GM12878 (cell line): ENCODE data around the gene GRK5. TPM values are rescaled to one million over a fixed set of nuclear protein-coding genes. Genes with fewer than 3 reads are reported as not detected.
A peak's percentile ranks its signal among the peaks of the same experiment; 100 is the strongest.

Source experiments
- ATAC-seq: fragments of 200-7000 bp; cut with Tn5 transposase; 3 replicates; pipeline ENCODE4 v1.9.1; 2020; ENCODE audit warnings: mild to moderate bottlenecking, moderate library complexity
- BruUV-seq: library from RNA; stranded (reverse); fragments of 400-500 nt; replicated peaks from 2 replicates; lab custom pipeline; 2021; lab: Mats Ljungman, UMichigan
- CTCF ChIA-PET: fragments of 300-600 bp; sonication (Branson Sonifier 250); formaldehyde crosslinking; extraction: SDS; loops from one replicate; lab custom pipeline; 2021; ENCODE audit warnings: inconsistent platforms; lab: Yijun Ruan, JAX
- POLR2A ChIA-PET: fragments of 350-600 bp; formaldehyde crosslinking; extraction: SDS; loops from one replicate; lab custom pipeline; 2021; ENCODE audit warnings: inconsistent platforms; lab: Charles Lee
- RAD21 ChIA-PET: fragments of 300-600 bp; sonication (Branson Sonifier 250); formaldehyde crosslinking; loops from one replicate; lab custom pipeline; 2023; ENCODE audit warnings: antibody characterized with exemption; ENCODE audit not compliant: unreplicated experiment; lab: Charles Lee
- SMC1A ChIA-PET: fragments of 300-600 bp; sonication (Branson Sonifier 250); formaldehyde crosslinking; loops from one replicate; lab custom pipeline; 2023; ENCODE audit not compliant: unreplicated experiment, uncharacterized antibody; lab: Charles Lee
- DNase-seq: peaks from one replicate; pipeline ENCODE4 v3.0.0-alpha.2; 2011; ENCODE audit warnings: low read depth, low spot score
- FAIRE-seq: peaks from 3 replicates; lab custom pipeline; 2011; peaks lifted over from hg19 to GRCh38; lab: Jason Lieb, UNC
- H2AFZ ChIP-seq: 2 replicates; pipeline ENCODE4 v1.6.0; 2011; ENCODE audit warnings: low read depth, low read length, control low read depth; ENCODE audit not compliant: control insufficient read depth
- H3K27ac ChIP-seq: 2 replicates; pipeline ENCODE4 v1.5.1; 2011; ENCODE audit warnings: control low read depth; ENCODE audit not compliant: control insufficient read depth, insufficient read depth
- H3K27me3 ChIP-seq, 2 experiments: replicated peaks in 1 of 2; 2 replicates each; pipeline versions ENCODE4 v1.6.0 to v1.6.1; 2011; ENCODE audit warnings: low read length in 1 of 2; ENCODE audit not compliant: control insufficient read depth in 2 of 2, insufficient read depth in 2 of 2
- H3K36me3 ChIP-seq, 2 experiments: 2 replicates each; pipeline ENCODE4 v1.5.1; 2011; ENCODE audit warnings: low read length in 1 of 2; ENCODE audit not compliant: control insufficient read depth in 2 of 2, insufficient read depth in 2 of 2
- H3K4me1 ChIP-seq: 2 replicates; pipeline ENCODE4 v1.6.1; 2011; ENCODE audit warnings: mild to moderate bottlenecking, low read length, moderate library complexity, mixed read lengths; ENCODE audit not compliant: control insufficient read depth, insufficient read depth
- H3K4me2 ChIP-seq: 2 replicates; pipeline ENCODE4 v1.6.0; 2011; ENCODE audit warnings: control low read depth; ENCODE audit not compliant: control insufficient read depth, insufficient read depth
- H3K4me3 ChIP-seq: fragments of 200-600 bp; sonication (generic); 2 replicates; pipeline ENCODE4 v1.5.1; 2016
- H3K79me2 ChIP-seq: 2 replicates; pipeline ENCODE4 v1.6.0; 2011; ENCODE audit warnings: low read length; ENCODE audit not compliant: control insufficient read depth, insufficient read depth
- H3K9ac ChIP-seq: 2 replicates; pipeline ENCODE4 v1.8.0; 2011; ENCODE audit warnings: low read length, control low read depth, mixed read lengths; ENCODE audit not compliant: control insufficient read depth, insufficient read depth
- H3K9me3 ChIP-seq: replicated peaks from 3 replicates; pipeline ENCODE4 v1.5.1; 2011; ENCODE audit warnings: mild to moderate bottlenecking, low read length; ENCODE audit not compliant: control insufficient read depth, insufficient read depth
- H4K20me1 ChIP-seq: 2 replicates; pipeline ENCODE4 v1.6.0; 2011; ENCODE audit not compliant: control insufficient read depth, insufficient read depth
- CREM ChIP-seq: IDR thresholded peaks from 2 replicates; pipeline ENCODE4 v1.6.1; 2014; ENCODE audit warnings: antibody characterized with exemption, low read depth
- EP300 ChIP-seq, 2 experiments: fragments of 150-350 bp in 1 of 2; IDR thresholded peaks; 2 replicates each; pipeline ENCODE4 v1.6.1; 2011 to 2012; ENCODE audit warnings: low read depth in 2 of 2, low read length in 2 of 2, borderline replicate concordance in 1 of 2, improper control_type of control experiment in 1 of 2, inconsistent platforms in 1 of 2; ENCODE audit not compliant: control insufficient read depth in 1 of 2
- FOXM1 ChIP-seq: IDR thresholded peaks from 2 replicates; pipeline ENCODE4 v1.6.1; 2012; ENCODE audit warnings: low read depth, mild to moderate bottlenecking, inconsistent platforms, low read length, moderate library complexity
- MEF2B ChIP-seq: fragments of 450-650 bp; IDR thresholded peaks from 2 replicates; pipeline ENCODE4 v1.6.1; 2018; ENCODE audit warnings: mild to moderate bottlenecking, moderate library complexity; ENCODE audit not compliant: partially characterized antibody, poor library complexity, severe bottlenecking
- MTA2 ChIP-seq: fragments of 450-650 bp; IDR thresholded peaks from 2 replicates; pipeline ENCODE4 v1.6.1; 2016; ENCODE audit warnings: low read depth, mild to moderate bottlenecking, moderate library complexity
- MYC ChIP-seq: IDR thresholded peaks from 2 replicates; pipeline ENCODE4 v1.6.1; 2011; ENCODE audit warnings: mild to moderate bottlenecking, low read length, moderate library complexity, inconsistent platforms; ENCODE audit not compliant: insufficient read depth, insufficient replicate concordance, insufficient read length, severe bottlenecking
- PBX3 ChIP-seq: IDR thresholded peaks from 2 replicates; pipeline ENCODE4 v1.6.1; 2011; ENCODE audit warnings: mild to moderate bottlenecking, low read depth, low read length, moderate library complexity; ENCODE audit not compliant: insufficient replicate concordance
- POLR2AphosphoS2 ChIP-seq: IDR thresholded peaks from 2 replicates; pipeline ENCODE4 v1.6.1; 2011; ENCODE audit warnings: low read depth, mild to moderate bottlenecking, low read length, improper control_type of control experiment, moderate library complexity
- RFX5 ChIP-seq: IDR thresholded peaks from 2 replicates; pipeline ENCODE4 v1.6.1; 2011; ENCODE audit warnings: low read depth, low read length, improper control_type of control experiment
- STAT1 ChIP-seq: fragments of 450-650 bp; conservative IDR thresholded peaks from 2 replicates; pipeline ENCODE4 v1.6.1; 2014; ENCODE audit warnings: antibody characterized with exemption, mild to moderate bottlenecking
- YBX1 ChIP-seq: fragments of 450-650 bp; IDR thresholded peaks from 2 replicates; pipeline ENCODE4 v1.6.1; 2016; ENCODE audit warnings: antibody characterized with exemption
- WGBS: methylation state at CpG from one replicate; pipeline ENCODE4 v1.1.6; 2016; ENCODE audit warnings: low lambda C conversion rate; ENCODE audit not compliant: insufficient replicate concordance, insufficient coverage; ENCODE audit errors: missing lambda C conversion rate; 5-methylcytosine and 5-hydroxymethylcytosine counted together
- in situ Hi-C: fragments of 300-500 bp; cut with MboI; formaldehyde crosslinking; loops from 9 replicates; pipeline ENCODE4 v1.14.3; 2018; ENCODE audit warnings: mixed read lengths
- intact Hi-C: fragments of 100-400 bp; cut with micrococcal nuclease; formaldehyde crosslinking; loops from one replicate; pipeline ENCODE4 v1.14.2; 2022; ENCODE audit not compliant: unreplicated experiment
- polyA plus RNA-seq, 11 experiments: library from polyadenylated mRNA; depleted of rRNA in 4 of 11; unstranded in 6 of 11; stranded (reverse) in 5 of 11; fragments of >200 nt; fragmentation: Nextera tagmentation in 4 of 11; fragmentation: Illumina TruSeq in 1 of 11; extraction: Ambion mirVana in 4 of 11; extraction: Trizol in 1 of 11; gene quantifications; 1 replicate in 1 of 11; 2 replicates in 10 of 11; pipeline versions ENCODE4 v1.2.1 to v1.2.3, GENCODE V29; 2011 to 2016; ENCODE audit warnings: inconsistent platforms in 2 of 11, missing spikeins in 2 of 11, low read depth in 1 of 11
- total RNA-seq, 4 experiments: library from RNA; depleted of rRNA in 3 of 4; stranded (reverse); fragments of >200 nt in 3 of 4; fragmentation: Illumina TruSeq in 1 of 4; extraction: Trizol in 1 of 4; gene quantifications; 2 replicates each; pipeline versions ENCODE4 v1.2.1 to v1.2.3, GENCODE V29; 2013 to 2021

Gene GRK5
- total and polyA plus RNA-seq, 10 of the 15 experiments (the other 5 are each of a cell fraction or from before 2014, with no cell fraction given), result 0.11 to 22.1 (median 10.0) TPM

- no peak for TF ChIP-seq POLR2AphosphoS2
- TF ChIP-seq MYC, result no peak
- no peak for TF ChIP-seq EP300 (IDR thresholded peaks at IDR 0.05; ENCODE audit: borderline replicate concordance in 1 of 2, control insufficient read depth in 1 of 2, low read depth in 2 of 2, low read length in 2 of 2)
- TF ChIP-seq RFX5, result no peak
- TF ChIP-seq CREM, result no peak
- TF ChIP-seq YBX1, result no peak
- no peak for TF ChIP-seq MEF2B
Measured at GRCh38 chr10:119166118-119166500, 41.3 kb upstream of the GRK5 start (continued).

- Histone ChIP-seq H3K79me2 (peaks cover 18% of the 10 kb centered on the region), H3K27me3 (no peaks in the 10 kb centered on the region), H3K9me3 (no peaks in the 10 kb centered on the region), H3K9ac (no peak overlapping the region; the same call in 1 of the 2 replicates), H3K4me1 (peaks cover 11% of the 10 kb centered on the region), H3K36me3 (peaks cover 5 to 22% of the 10 kb centered on the region in 2 experiments), H3K4me2 (peak overlapping the region; percentile 99), H3K27ac (no peak overlapping the region; the same call in 1 of the 2 replicates), H2AFZ (no peak overlapping the region), H3K4me3 (no peak overlapping the region), H4K20me1 (no peaks in the 10 kb centered on the region)
- ATAC-seq (no peak), DNase-seq (no peak), FAIRE-seq (no peak)
- RAD21 ChIA-PET, result no interaction called here
- POLR2A ChIA-PET, result no interaction called here
- SMC1A ChIA-PET, result no interaction called here
- intact Hi-C loops (no loop called here), in situ Hi-C loops (no loop called here)
- CTCF ChIA-PET, result interaction anchor here (2.1 kb wide), 1 partner anchor 32 kb away, joined by 8 read pairs; no protein-coding TSS in a partner anchor
- BruUV-seq, result no TSS peak
- TF ChIP-seq FOXM1 (no peak), MTA2 (no peak), STAT1 (no peak), PBX3 (no peak)
- WGBS, result 71% methylated on average over 8 of the region's 8 CpGs
Measured at GRCh38 chr10:119166564-119166963, 40.8 kb upstream of the GRK5 start.
